Kidney glomerular epithelial cell (primary cell): Measurements from ENCODE around the gene DMRT2.

Source experiments
- DNase-seq: peaks from one replicate; lab custom pipeline; 2025; lab: John Stamatoyannopoulos, UW

The DMRT2 gene

GRCh38 chr9:1094749-1095148, 44.6 kb downstream of the DMRT2 start:
- DNase-seq: no peak

DNA sequence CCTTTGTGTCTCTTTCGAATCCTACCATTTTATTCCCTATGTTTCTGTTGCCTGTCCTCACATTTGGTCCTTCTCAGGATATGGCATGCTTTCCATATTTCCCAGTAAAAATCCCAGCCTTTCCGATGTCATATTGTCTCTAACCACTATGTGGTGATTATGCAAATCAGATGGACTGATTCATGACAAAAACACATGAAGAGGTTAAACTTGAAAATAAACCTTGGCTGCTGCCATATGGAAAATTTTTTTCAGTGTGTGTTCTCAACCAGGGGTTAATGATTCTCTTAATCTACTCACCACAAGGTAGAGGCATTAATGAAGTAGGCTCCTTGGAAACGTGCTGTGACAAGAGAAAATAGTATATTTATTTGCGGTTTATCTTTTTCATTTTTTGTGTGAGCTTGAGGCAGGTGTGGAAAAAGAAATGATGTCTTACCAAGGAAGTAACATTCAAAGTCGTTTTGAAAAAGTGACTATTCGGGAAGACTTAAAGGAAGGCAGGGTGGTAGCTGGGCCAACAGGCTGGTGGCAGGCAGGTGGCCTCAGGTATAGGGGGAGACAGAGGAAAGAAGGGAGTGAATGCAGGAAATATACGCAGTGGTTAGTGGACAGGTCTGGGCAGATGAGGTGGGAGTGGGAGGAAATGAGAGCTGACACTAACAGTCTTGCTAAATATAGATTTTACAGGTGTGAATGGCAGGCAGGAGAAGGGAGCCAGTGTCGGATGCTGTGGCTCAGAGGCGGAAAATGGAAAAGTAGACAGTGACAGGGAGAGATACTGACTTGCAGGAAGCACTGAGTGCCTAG, 46.2 kb downstream of the DMRT2 start:
- no peak for DNase-seq

DNA sequence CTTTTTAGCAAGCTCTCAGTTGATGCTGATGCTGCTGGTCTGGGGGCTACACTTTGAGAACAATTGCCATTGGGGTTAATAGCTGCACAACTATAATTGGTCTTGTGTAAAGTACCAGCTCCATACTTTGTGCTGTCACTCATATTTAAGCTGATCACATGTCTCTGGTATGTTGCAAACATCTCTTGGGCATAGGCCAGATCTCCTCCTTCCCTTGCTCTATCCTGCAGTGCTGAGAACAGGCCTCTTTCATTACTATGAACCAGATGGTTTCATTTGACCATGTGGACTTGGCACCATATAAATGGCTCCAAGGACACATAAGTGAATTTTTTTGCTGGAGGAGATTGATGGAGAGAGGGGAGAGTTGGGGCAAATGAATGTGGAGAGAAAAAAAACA, 48.4 kb downstream of the DMRT2 start:
- no peak for DNase-seq

GRCh38 chr9:1100201-1100600, 50.0 kb downstream of the DMRT2 start:
- DNase-seq: no peak

- peak; percentile 41 for DNase-seq
These were observed 50.8 kb downstream of the DMRT2 start for GRCh38 chr9:1100945-1101344.

DNA sequence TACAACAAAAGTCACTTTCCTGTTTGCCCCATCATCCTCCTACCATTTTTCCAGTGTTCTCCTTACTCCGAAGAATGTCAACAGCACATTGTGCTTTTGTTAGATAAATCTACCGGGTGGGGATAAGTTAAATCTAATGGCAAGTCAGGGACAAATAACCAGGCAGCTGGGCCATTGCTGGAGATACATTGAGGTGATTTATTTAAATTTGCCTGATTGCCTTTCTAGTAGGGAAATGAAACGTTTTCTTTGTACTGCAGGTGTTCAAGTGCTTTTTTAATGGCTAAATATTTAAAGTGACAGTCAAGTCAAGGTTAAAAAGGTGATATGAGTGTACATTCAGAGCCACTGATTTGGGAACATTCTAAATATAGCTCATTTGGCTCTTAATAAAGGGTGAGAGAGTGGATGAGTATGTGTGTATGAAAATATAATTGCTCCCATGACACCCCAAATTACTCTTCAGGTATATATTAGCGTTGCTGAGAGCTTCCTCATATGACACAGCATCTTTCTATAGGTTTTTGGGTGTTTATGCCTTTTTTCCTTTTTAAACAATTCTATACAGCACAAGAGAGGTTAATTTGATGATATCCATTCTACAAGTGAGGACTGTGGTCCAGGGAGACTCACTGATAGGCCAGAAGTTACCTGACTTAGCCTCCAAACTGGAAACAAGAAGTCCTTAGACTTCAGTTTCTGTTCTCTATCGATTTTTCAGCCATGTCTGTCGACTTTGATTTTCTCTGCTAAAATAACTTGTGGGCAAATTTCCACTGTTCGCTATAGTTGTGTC, 51.9 kb downstream of the DMRT2 start:
- no peak for DNase-seq

DNA sequence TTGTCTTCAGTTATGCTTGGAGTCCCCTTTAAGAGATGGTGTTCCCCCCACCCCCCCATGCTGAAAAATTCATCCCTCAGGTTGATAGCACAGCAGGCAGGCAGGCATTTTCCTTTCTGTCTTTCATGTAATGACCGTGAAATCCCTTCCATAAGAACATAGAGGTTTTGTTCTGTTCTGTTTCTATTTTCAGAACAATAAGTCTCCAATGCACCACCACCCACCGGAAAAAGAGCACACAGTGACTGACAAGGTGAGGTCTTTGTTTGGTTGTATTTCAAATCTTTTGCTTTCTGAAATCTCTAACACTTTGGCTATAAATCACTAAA, 52.4 kb downstream of the DMRT2 start:
- no peak for DNase-seq
